HG03097 (cell line): ENCODE measurements around the gene NCOA4.
"Not testable (repeated sequence)": the region's sequence is repeated elsewhere in the genome, so short reads cannot be mapped to it uniquely, and the experiment has no call there.

Experiments
- ATAC-seq: cut with Tn5 transposase; IDR thresholded peaks from one replicate; pipeline ENCODE4 v1.9.1; 2021; ENCODE audit not compliant: unreplicated experiment, low FRiP score

NCOA4 gene

GRCh38 chr10:46052791-46053375 is 22.5 kb upstream of the NCOA4 start:
- ATAC-seq, result no peak

GRCh38 chr10:46052057-46052790 is 21.8 kb upstream of the NCOA4 start:
- no peak for ATAC-seq

DNA sequence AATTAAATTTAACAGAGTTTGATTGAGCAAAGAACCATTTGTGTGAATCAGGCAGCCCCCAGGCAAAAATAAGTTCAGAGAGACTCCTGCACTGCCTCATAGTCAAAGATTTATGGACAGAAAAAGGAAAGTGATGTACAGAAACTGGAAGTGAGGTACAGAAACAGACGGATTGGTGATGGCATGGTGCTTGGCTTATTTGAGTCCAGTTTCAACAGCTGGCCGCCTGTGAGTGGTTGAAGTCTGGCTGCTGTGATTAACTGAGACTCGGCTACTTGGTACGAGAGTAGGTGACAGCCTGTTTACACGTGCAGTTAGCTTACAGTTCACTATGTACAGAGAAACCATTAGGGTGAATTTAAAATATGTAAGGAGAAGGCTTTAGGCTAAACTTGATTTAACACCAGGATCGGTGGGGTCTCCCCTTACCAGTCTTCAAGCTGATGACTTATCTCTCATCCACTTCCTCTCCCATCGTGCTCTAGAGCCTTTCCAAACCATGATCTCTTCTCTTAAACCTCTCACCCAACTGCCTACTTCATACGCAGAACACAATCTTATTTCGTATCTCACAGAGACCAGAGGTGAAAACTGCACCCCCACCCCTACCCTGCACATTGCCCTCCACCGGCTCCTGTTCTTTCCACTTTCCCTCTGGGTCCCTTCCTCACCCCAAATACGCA is 20.7 kb upstream of the NCOA4 start:
- no peak for ATAC-seq

DNA sequence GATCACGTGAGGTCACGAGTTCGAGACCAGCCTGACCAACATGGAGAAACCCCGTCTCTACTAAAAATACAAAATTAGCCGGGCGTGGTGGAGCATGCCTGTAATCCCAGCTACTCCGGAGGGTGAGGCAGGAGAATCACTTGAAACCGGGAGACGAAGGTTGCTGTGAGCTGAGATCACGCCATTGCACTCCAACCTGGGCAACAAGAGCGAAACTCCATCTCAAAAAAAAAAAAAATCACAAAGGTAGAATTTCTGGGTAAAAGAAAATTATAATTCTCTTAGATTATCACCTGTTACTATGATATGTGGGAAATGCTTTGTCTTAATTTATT is 19.0 kb upstream of the NCOA4 start:
- not testable (repeated sequence) for ATAC-seq

DNA sequence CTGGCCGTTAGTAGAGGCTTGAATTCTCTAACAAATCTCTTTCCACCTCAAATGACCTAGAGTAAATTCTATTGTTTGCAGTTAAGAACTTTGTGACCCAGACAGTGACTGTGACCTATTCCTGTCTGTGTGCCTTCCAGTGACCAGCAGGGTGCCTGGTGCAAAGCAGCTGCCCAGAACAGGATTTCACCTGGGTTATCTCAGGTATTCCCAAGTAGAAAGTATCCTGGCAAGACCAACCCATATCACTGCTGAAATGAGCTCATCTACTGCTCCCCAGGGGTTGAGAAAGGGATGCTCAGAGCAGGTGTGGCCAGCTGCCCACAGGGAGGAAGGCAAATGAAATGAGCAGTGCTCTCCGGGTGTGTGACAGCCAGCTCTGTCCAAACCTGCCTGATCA is 17.7 kb upstream of the NCOA4 start:
- no peak for ATAC-seq

- no peak for ATAC-seq
Measured at GRCh38 chr10:46046261-46046660, 15.8 kb upstream of the NCOA4 start, which contains the start of gene MSMB. Gene MSMB (minus strand): TSS chr10:46046269. CDS start chr10:46046237, 32 bp downstream.

DNA sequence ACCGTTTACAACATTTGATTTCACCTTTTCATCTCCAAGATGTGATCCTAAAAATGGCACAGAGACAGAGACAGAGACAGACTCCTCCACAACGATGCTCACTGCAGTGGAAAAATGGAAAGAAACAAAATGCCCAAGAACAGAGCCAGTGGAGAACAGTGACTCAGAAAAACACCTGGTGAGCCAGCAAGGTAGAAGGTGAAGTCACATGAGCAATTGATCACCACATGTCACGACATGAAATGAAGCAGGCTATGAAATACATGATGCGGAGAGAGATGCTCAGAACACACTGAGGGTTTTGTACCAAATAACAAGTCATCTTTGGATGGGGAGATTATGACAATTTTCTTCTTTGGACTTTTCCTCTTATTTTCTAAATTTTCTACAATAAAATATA is 12.1 kb upstream of the NCOA4 start:
- ATAC-seq, result no peak

GRCh38 chr10:46040004-46040403 is 9.6 kb upstream of the NCOA4 start:
- no peak for ATAC-seq

DNA sequence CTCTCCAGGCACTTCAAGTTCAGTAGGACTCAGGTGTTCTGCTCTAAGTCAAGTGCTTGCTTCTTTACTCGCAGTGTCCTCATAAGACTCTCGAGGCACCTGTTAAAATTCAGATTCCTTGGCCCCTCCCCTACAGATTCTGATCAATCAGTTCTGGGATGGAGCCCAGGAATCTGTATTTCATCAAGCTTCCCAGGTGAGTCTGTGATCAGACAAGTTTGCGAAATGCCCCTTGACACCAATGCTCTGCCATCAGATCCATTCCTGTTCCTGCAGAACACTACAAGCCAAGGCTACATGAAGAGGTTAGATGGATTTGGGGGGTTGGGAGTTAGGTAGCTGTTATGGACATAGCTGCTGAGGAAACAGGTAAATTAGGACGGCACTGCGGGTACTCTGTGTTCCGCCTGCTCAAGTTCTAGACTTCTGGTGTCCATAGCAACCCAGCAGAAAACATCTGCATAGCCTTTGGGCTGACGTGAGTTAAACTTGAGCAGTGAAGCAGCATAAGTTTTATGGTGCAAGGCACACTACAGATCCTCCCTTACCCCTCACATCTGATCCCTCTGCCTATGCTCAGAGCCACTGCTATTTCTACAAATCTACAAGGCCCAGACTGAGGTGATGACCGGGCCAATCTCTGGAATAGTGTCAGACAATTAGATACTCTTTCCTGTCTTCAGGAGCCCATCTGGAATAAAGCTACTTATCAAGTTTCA is 6.8 kb upstream of the NCOA4 start:
- no peak for ATAC-seq

- no peak for ATAC-seq
Measured at GRCh38 chr10:46035923-46036849, 5.8 kb upstream of the NCOA4 start.

GRCh38 chr10:46033602-46034011 is 3.2 kb upstream of the NCOA4 start:
- no peak for ATAC-seq

GRCh38 chr10:46031648-46032532 is 1.5 kb upstream of the NCOA4 start:
- ATAC-seq, result no peak

GRCh38 chr10:46029461-46030030 is 877 bp downstream of the NCOA4 start:
- no peak for ATAC-seq

- no peak for ATAC-seq
Measured at GRCh38 chr10:46028584-46029460, 1.6 kb downstream of the NCOA4 start.

DNA sequence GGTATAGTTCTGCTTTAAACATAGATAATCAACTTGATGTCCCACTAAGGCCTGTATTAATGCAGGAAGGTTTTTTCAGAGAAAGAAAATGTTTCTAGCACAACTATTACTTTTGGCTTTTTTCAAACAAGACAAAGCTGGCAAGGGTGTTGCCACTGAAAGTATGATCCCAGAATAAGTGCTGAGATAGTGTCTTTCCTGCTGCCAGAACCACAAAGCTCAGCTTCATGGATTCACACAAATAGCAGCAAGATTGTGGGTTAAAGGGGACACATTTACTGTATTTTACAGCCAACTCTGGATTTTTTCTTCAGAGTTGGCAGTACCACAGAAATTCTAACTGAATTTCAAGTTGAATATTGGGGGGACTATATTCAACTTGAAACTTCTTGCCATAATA is 4.3 kb downstream of the NCOA4 start:
- ATAC-seq, result no peak

DNA sequence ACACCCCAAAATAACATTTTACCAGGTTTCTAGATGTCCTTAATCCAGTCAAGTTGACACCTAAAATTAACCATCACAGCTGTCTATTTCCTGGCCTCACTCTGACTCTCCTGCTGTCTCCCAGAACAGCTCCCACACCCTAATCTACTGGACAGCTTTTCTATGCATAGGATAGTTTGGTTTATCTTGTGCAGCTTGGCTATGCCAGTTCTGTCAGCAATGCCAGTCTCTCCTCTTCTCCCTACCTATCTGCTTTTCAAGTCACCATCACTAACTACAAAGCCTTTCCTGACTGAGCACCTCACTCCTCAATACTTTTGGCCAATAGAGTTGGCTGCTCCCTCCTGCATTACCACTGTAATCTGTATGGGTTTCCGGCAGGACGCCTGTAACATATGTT is 5.0 kb downstream of the NCOA4 start:
- ATAC-seq, result no peak

DNA sequence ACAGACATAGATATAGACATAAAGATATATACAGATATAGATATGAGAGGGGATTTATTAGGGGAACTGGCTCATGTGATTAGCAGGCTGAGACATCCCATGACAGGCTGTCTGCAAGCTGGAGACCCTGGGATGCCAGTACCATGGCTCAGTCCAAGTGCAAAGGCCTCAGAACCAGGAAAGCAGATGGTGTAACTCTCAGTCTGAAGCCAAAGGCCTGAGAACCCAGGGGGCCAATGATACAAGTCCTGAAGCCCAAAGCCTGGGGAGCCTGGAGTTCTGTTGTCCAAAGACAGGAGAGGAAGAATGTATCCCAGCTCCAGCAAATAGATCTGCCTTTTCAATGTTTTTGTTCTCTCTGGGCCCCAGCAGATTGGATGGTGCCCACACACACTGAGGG is 5.5 kb downstream of the NCOA4 start:
- no peak for ATAC-seq
